Fibroblast of peridontal ligament (primary cell): Measurements from ENCODE around the gene PDILT.
"Not testable (repeated sequence)": the region's sequence is repeated elsewhere in the genome, so short reads cannot be mapped to it uniquely, and the experiment has no call there.

Experiments
- DNase-seq: peaks from one replicate; pipeline ENCODE4 v3.0.0-alpha.2; 2010; ENCODE audit errors: extremely low read depth

PDILT gene

GRCh38 chr16:20404637-20405036, at the start of gene PDILT:
PDILT (minus strand) TSS chr16:20404737; CDS start chr16:20399300, 5,437 bp downstream.
- DNase-seq, result no peak

- not testable (repeated sequence) for DNase-seq
Observed at GRCh38 chr16:20453633-20454032, 49.1 kb upstream of the PDILT start.

GRCh38 chr16:20451364-20451763, 46.8 kb upstream of the PDILT start, which contains the start of gene ACSM2A:
ACSM2A (plus strand) TSS chr16:20451521; CDS start chr16:20460115, 8,594 bp downstream.
- not testable (repeated sequence) for DNase-seq

- DNase-seq, result not testable (repeated sequence)
Observed at GRCh38 chr16:20446652-20447393, 42.3 kb upstream of the PDILT start.

GRCh38 chr16:20441859-20442258, 37.3 kb upstream of the PDILT start:
- not testable (repeated sequence) for DNase-seq

GRCh38 chr16:20441191-20441590, 36.7 kb upstream of the PDILT start:
- no peak for DNase-seq

GRCh38 chr16:20440731-20441130, 36.2 kb upstream of the PDILT start:
- DNase-seq, result not testable (repeated sequence)

GRCh38 chr16:20439820-20440231, 35.3 kb upstream of the PDILT start:
- DNase-seq, result not testable (repeated sequence)

GRCh38 chr16:20438950-20439349, 34.4 kb upstream of the PDILT start:
- not testable (repeated sequence) for DNase-seq

GRCh38 chr16:20430948-20431347, 26.4 kb upstream of the PDILT start:
- no peak for DNase-seq

GRCh38 chr16:20430480-20430879, 25.9 kb upstream of the PDILT start:
- not testable (repeated sequence) for DNase-seq

GRCh38 chr16:20429499-20429898, 25.0 kb upstream of the PDILT start:
- not testable (repeated sequence) for DNase-seq

- not testable (repeated sequence) for DNase-seq
Observed at GRCh38 chr16:20427401-20427797, 22.9 kb upstream of the PDILT start.

GRCh38 chr16:20424129-20424866, 19.8 kb upstream of the PDILT start:
- no peak for DNase-seq

GRCh38 chr16:20423772-20424128, 19.2 kb upstream of the PDILT start:
- DNase-seq, result not testable (repeated sequence)

GRCh38 chr16:20421748-20422147, 17.2 kb upstream of the PDILT start:
- not testable (repeated sequence) for DNase-seq

GRCh38 chr16:20419093-20419492, 14.6 kb upstream of the PDILT start:
- DNase-seq, result not testable (repeated sequence)

GRCh38 chr16:20415541-20415940, 11.0 kb upstream of the PDILT start:
- DNase-seq, result no peak

- no peak for DNase-seq
Observed at GRCh38 chr16:20411055-20411454, 6.5 kb upstream of the PDILT start.

GRCh38 chr16:20410121-20410723, 5.7 kb upstream of the PDILT start:
- no peak for DNase-seq

GRCh38 chr16:20409398-20410120, 5.0 kb upstream of the PDILT start, which contains the start of gene ACSM5:
ACSM5 (plus strand) TSS chr16:20409534; CDS start chr16:20411485, 1,951 bp downstream.
- DNase-seq, result no peak

- DNase-seq, result no peak
Observed at GRCh38 chr16:20402651-20403050, 1.9 kb downstream of the PDILT start.
